ENCODE data around the gene DIS3L2. TPM values are rescaled to one million over a fixed set of nuclear protein-coding genes. Genes with fewer than 3 reads are reported as not detected.

The DIS3L2 gene
- total RNA-seq, 1 donor from 2014 or later, result 20.6 TPM

- Histone ChIP-seq H3K27me3 (no peaks in the 10 kb centered on the region), H3K27ac (no peak overlapping the region), H3K4me3 (no peak overlapping the region), H3K36me3 (no peaks in the 10 kb centered on the region), H3K4me1 (no peaks in the 10 kb centered on the region), H3K9me3 (no peaks in the 10 kb centered on the region)
- no peak for DNase-seq (ENCODE audit: low spot score in 2 of 2)
- no peak for TF ChIP-seq CTCF (IDR thresholded peaks at IDR 0.05)
- intact Hi-C loops (cut with DNase I), result no loop called here
These were observed 266.8 kb downstream of the DIS3L2 start for GRCh38 chr2:232228332-232228731.

- Histone ChIP-seq H3K4me1 (no peaks in the 10 kb centered on the region), H3K36me3 (no peaks in the 10 kb centered on the region), H3K4me3 (no peak overlapping the region), H3K9me3 (no peaks in the 10 kb centered on the region), H3K27me3 (no peaks in the 10 kb centered on the region), H3K27ac (no peak overlapping the region)
- intact Hi-C loops (cut with DNase I), result no loop called here
- DNase-seq (ENCODE audit: low spot score in 2 of 2), result no peak
- no peak for TF ChIP-seq CTCF (IDR thresholded peaks at IDR 0.05)
These were observed 267.7 kb downstream of the DIS3L2 start for GRCh38 chr2:232228971-232229894.

- H3K9me3 ChIP-seq, result no peaks in the 10 kb centered on the region
- no peaks in the 10 kb centered on the region for H3K27me3 ChIP-seq
- no peak for TF ChIP-seq CTCF (IDR thresholded peaks at IDR 0.05)
- no peaks in the 10 kb centered on the region for H3K36me3 ChIP-seq
- no peak overlapping the region for H3K27ac ChIP-seq
- intact Hi-C loops (cut with DNase I), result no loop called here
- H3K4me3 ChIP-seq, result no peak overlapping the region
- no peaks in the 10 kb centered on the region for H3K4me1 ChIP-seq
- DNase-seq (ENCODE audit: low spot score in 2 of 2), result no peak
These were observed 268.4 kb downstream of the DIS3L2 start for GRCh38 chr2:232229911-232230310.

- Histone ChIP-seq H3K4me3 (no peak overlapping the region), H3K4me1 (no peaks in the 10 kb centered on the region), H3K36me3 (no peaks in the 10 kb centered on the region), H3K9me3 (no peaks in the 10 kb centered on the region), H3K27ac (no peak overlapping the region), H3K27me3 (no peaks in the 10 kb centered on the region)
- no peak for TF ChIP-seq CTCF (IDR thresholded peaks at IDR 0.05)
- intact Hi-C loops (cut with DNase I), result no loop called here
- no peak for DNase-seq (ENCODE audit: low spot score in 2 of 2)
These were observed 269.0 kb downstream of the DIS3L2 start for GRCh38 chr2:232230560-232230959.

GRCh38 chr2:232231554-232231953, 270.0 kb downstream of the DIS3L2 start:
- intact Hi-C loops (cut with DNase I), result no loop called here
- TF ChIP-seq CTCF (IDR thresholded peaks at IDR 0.05), result no peak

More at GRCh38 chr2:232231554-232231953, 270.0 kb downstream of the DIS3L2 start:
- Histone ChIP-seq H3K27ac (no peak overlapping the region), H3K4me3 (no peak overlapping the region), H3K36me3 (no peaks in the 10 kb centered on the region), H3K9me3 (no peaks in the 10 kb centered on the region), H3K27me3 (no peaks in the 10 kb centered on the region), H3K4me1 (no peaks in the 10 kb centered on the region)
- DNase-seq (ENCODE audit: low spot score in 2 of 2), result no peak

All from ascending aorta (tissue), 2 donors.